HUDEP-2 (cell line): ENCODE measurements around the gene TFDP1.
"Not testable (repeated sequence)": the region's sequence is repeated elsewhere in the genome, so short reads cannot be mapped to it uniquely, and the experiment has no call there.

Experiments used
- DNase-seq, 76 experiments: peaks; one replicate each; lab custom pipeline; 2025; ENCODE audit not compliant: unreplicated experiment in 76 of 76; lab: John Stamatoyannopoulos, UW

The TFDP1 gene

GRCh38 chr13:113594066-113594821 lies 9.7 kb downstream of the TFDP1 start:
- DNase-seq, result not testable (repeated sequence)

GRCh38 chr13:113595131-113595530 lies 10.6 kb downstream of the TFDP1 start:
- no peak for DNase-seq

- DNase-seq, result no peak
Measured at GRCh38 chr13:113596321-113597200, 12.0 kb downstream of the TFDP1 start.

GRCh38 chr13:113597391-113598080 lies 13.0 kb downstream of the TFDP1 start:
- DNase-seq, result no peak

GRCh38 chr13:113598081-113598410 lies 13.5 kb downstream of the TFDP1 start:
- no peak for DNase-seq

GRCh38 chr13:113598481-113598880 lies 13.9 kb downstream of the TFDP1 start:
- DNase-seq, result no peak

GRCh38 chr13:113599391-113599790 lies 14.8 kb downstream of the TFDP1 start:
- no peak for DNase-seq

GRCh38 chr13:113601166-113602070 lies 16.9 kb downstream of the TFDP1 start:
- no peak for DNase-seq

- no peak for DNase-seq
Measured at GRCh38 chr13:113602291-113602988, 17.9 kb downstream of the TFDP1 start.

- DNase-seq, result no peak
Measured at GRCh38 chr13:113603116-113603710, 18.7 kb downstream of the TFDP1 start.

DNA sequence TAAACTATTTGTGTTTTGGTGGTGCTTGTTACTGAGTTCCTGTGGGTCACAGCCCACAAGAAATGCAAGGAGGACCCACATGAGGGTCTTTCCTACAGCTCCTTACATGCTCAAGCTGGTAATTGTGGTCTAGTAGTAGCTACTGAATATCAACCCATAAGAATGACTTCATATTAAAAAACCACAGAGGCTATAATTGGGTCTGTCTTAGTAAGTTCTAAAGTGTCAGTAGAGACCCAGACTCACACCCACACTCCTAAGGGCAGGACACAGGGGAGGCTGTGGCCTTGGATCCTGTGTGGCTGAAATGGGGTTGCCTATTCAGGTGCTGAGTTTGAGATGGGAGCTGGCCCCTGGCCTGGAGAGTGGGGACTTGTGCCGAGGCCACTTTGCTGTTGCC lies 19.6 kb downstream of the TFDP1 start:
- DNase-seq, result no peak

DNA sequence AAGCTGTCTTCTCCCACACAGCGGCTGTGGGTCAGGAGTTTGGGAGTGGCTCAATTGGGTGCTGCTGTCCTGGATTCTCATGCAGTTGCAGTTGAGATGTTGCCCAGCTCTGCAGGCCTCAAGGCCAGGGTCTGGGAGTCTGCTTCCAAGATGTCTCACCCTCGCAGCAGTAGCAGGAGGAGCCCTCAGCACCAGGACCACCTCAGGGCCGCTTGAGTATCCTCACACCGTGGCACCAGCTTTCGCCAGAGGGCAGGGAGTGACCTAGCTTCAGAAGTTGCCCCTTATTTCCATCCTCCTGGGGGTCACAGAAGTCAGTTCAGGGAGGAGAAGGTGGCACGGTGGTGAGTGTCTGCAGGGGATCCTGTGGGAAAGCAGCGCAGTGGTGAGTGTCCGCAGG lies 20.9 kb downstream of the TFDP1 start:
- no peak for DNase-seq

DNA sequence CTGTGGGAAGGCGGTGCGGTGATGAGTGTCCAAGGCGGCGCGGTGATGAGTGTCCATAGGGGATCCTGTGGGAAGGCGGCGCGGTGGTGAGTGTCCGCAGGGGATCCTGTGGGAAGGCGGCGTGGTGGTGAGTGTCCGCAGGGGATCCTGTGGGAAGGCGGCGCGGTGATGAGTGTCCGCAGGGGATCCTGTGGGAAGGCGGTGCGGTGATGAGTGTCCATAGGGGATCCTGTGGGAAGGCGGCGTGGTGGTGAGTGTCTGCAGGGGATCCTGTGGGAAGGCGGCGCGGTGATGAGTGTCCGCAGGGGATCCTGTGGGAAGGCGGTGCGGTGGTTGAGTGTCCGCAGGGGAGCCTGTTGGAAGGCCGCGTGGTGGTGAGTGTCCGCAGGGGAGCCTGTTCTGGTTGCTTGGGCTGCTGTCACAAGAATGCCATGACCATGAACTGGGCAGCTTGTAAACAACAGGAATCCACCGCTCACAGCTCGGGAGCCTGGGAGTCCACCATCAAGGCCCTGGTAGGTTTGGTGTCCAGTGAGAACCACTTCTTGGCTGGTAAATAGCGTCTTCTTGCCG lies 21.4 kb downstream of the TFDP1 start:
- DNase-seq, result no peak

- DNase-seq, result no peak
Measured at GRCh38 chr13:113607056-113607888, 22.7 kb downstream of the TFDP1 start.

DNA sequence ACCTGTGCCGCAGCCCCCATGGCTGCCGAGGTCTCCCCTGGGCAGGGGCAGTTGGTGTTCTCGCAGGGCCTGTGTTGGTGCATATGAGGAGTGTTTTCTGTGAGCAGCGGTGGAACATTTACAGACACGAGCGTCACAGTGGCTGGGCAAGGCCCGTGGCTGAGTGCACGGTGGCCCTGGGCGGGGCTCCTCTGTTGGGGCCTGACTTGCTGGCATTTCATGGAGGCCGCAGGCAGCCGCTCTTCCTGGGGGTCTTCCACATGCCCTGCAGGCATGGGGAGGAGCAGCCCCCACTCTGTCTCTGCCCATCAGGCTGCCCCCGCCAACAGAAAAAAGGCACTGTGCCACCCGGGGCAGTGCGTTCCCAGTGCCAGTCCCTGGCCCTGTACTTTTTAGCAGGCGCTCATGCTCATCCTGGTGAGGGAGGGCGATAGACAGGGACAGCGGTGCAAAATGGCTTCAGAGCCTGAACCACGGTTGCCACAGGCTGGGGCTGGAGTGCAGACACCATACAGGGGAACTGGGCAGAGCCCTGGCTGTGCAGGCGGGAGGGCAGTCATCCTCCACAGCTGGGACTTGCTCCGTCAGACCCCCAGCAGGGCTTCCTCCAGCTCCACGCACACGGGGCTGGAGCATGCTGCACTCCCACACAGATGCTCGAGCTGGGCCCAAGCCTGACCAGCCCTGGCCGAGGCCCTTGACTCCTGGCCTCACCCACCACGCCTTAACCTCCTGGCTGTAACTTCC lies 23.5 kb downstream of the TFDP1 start:
- no peak for DNase-seq

GRCh38 chr13:113608967-113609533 lies 24.5 kb downstream of the TFDP1 start:
- DNase-seq, result no peak

DNA sequence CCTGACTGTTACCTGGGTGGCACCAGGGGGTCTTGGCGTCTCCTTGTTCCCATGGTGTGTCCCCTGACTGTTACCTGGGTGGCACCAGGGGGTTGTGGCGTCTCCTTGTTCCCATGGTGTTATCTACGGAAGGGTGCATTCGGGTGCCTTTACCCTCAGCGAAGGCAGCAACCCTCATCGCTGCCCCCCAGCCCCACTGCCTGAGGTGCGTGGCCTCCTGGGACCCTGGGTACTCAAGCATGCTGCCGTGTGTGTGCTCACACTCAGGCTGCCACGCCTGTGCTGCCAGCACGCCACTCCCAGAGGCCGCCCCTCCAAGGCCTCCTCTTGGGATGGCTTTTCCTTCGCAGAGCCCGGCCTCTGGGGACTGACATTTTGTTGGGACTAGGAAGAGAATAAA lies 25.1 kb downstream of the TFDP1 start:
- no peak for DNase-seq
